B cell (primary cell): ENCODE data around the gene HADHB. TPM values are rescaled to one million over a fixed set of nuclear protein-coding genes. Genes with fewer than 3 reads are reported as not detected.

Experiments used
- ATAC-seq: fragments of 200-7000 bp; cut with Tn5 transposase; one replicate; pipeline ENCODE4 v1.10.0; 2021; ENCODE audit warnings: low read depth, mild to moderate bottlenecking, moderate number of reproducible peaks, moderate library complexity
- CTCF ChIA-PET: fragments of 350-600 bp; sonication (Branson Sonifier 250); formaldehyde crosslinking; loops from one replicate; lab custom pipeline; 2021; ENCODE audit warnings: antibody characterized with exemption, inconsistent platforms; lab: Charles Lee
- POLR2A ChIA-PET: fragments of 350-600 bp; sonication (Branson Sonifier 250); formaldehyde crosslinking; loops from one replicate; lab custom pipeline; 2021; ENCODE audit warnings: antibody characterized with exemption; lab: Charles Lee
- DNase-seq: peaks from one replicate; pipeline ENCODE4 v3.0.0; 2013
- H2AFZ ChIP-seq: 2 replicates; pipeline ENCODE4 v1.6.1; 2012; ENCODE audit warnings: mild to moderate bottlenecking, low read depth, low read length; ENCODE audit not compliant: insufficient read depth, poor library complexity, severe bottlenecking
- H3K27ac ChIP-seq, 2 donors: 1 replicate in 1 of 2; 2 replicates in 1 of 2; pipeline ENCODE4 v1.5.1; 2012 to 2013; ENCODE audit warnings: low read length in 2 of 2, mild to moderate bottlenecking in 2 of 2, moderate library complexity in 1 of 2
- H3K27me3 ChIP-seq, 4 experiments: fragments of 200-600 bp in 1 of 4; sonication (generic) in 1 of 4; replicated peaks in 1 of 4; 1 replicate in 2 of 4; 2 replicates in 2 of 4; pipeline versions ENCODE4 v1.6.1 to v1.7.0; 2013 to 2016; ENCODE audit warnings: low read length in 3 of 4, mild to moderate bottlenecking in 2 of 4, mixed read lengths in 1 of 4, moderate library complexity in 1 of 4; ENCODE audit not compliant: insufficient read depth in 4 of 4, control insufficient read depth in 3 of 4; ENCODE audit errors: control extremely low read depth in 1 of 4
- H3K36me3 ChIP-seq, 2 experiments: replicated peaks in 1 of 2; 1 replicate in 1 of 2; 2 replicates in 1 of 2; pipeline versions ENCODE4 v1.6.1 to v1.7.1; 2013; ENCODE audit warnings: low read length in 1 of 2; ENCODE audit not compliant: insufficient read depth in 2 of 2, control insufficient read depth in 1 of 2; ENCODE audit errors: control extremely low read depth in 1 of 2, extremely low read depth in 1 of 2
- H3K4me1 ChIP-seq, 2 donors: fragments of 200-600 bp in 1 of 2; sonication (generic) in 1 of 2; 1 replicate in 1 of 2; 2 replicates in 1 of 2; pipeline versions ENCODE4 v1.5.1 to v1.6.1; 2013 to 2017; ENCODE audit warnings: low read length in 2 of 2; ENCODE audit not compliant: control insufficient read depth in 2 of 2, insufficient read depth in 2 of 2
- H3K4me2 ChIP-seq: replicated peaks from 2 replicates; pipeline ENCODE3; 2012; ENCODE audit warnings: mild to moderate bottlenecking, low read depth, low read length; ENCODE audit not compliant: poor library complexity, severe bottlenecking
- H3K4me3 ChIP-seq, 5 experiments: fragments of 200-600 bp in 1 of 5; sonication (generic) in 1 of 5; 1 replicate in 3 of 5; 2 replicates in 2 of 5; pipeline versions ENCODE4 v1.5.1 to v1.7.0; 2011 to 2016; ENCODE audit warnings: low read length in 4 of 5, mild to moderate bottlenecking in 4 of 5, low read depth in 2 of 5, control low read depth in 1 of 5, moderate library complexity in 1 of 5; ENCODE audit not compliant: insufficient read depth in 1 of 5; ENCODE audit errors: control extremely low read depth in 1 of 5, extremely low read depth in 1 of 5
- H3K79me2 ChIP-seq: fragments of 200-600 bp; sonication (generic); one replicate; pipeline ENCODE4 v1.6.0; 2016; ENCODE audit warnings: low read length; ENCODE audit not compliant: control insufficient read depth, insufficient read depth
- H3K9ac ChIP-seq: fragments of 200-600 bp; sonication (generic); 2 replicates; pipeline ENCODE4 v1.6.1; 2017; ENCODE audit warnings: mild to moderate bottlenecking, low read length, moderate library complexity
- H3K9me3 ChIP-seq, 3 donors: one replicate each; pipeline versions ENCODE4 v1.6.1 to v1.7.1; 2013; ENCODE audit warnings: low read length in 2 of 3; ENCODE audit not compliant: control insufficient read depth in 2 of 3, insufficient read depth in 1 of 3; ENCODE audit errors: control extremely low read depth in 1 of 3
- H4K20me1 ChIP-seq: 2 replicates; pipeline ENCODE4 v1.6.0; 2012; ENCODE audit warnings: mild to moderate bottlenecking, low read length; ENCODE audit not compliant: insufficient read depth, control insufficient read depth, poor library complexity, severe bottlenecking
- H3K27ac Mint-ChIP-seq: one replicate; pipeline ENCODE4 v1.8.0; 2021; ENCODE audit warnings: mixed read lengths
- H3K27me3 Mint-ChIP-seq: one replicate; pipeline ENCODE4 v1.8.0; 2021; ENCODE audit warnings: mixed read lengths
- H3K4me1 Mint-ChIP-seq: one replicate; pipeline ENCODE4 v1.8.0; 2021; ENCODE audit warnings: mixed read lengths
- H3K4me3 Mint-ChIP-seq: one replicate; pipeline ENCODE4 v1.8.0; 2021; ENCODE audit warnings: mixed read lengths
- H3K9me3 Mint-ChIP-seq: one replicate; pipeline ENCODE4 v1.8.0; 2022; ENCODE audit warnings: mixed read lengths; ENCODE audit not compliant: insufficient read depth
- CTCF ChIP-seq: fragments of 200-600 bp; IDR thresholded peaks from one replicate; pipeline ENCODE4 v1.8.0; 2022; ENCODE audit warnings: antibody characterized with exemption, mild to moderate bottlenecking
- EZH2 ChIP-seq: IDR thresholded peaks from 2 replicates; pipeline ENCODE4 v1.6.1; 2012; ENCODE audit warnings: borderline replicate concordance, low read depth, mild to moderate bottlenecking, moderate library complexity, low read length; ENCODE audit not compliant: insufficient read depth, poor library complexity, severe bottlenecking
- WGBS: methylation state at CpG from one replicate; pipeline ENCODE4 v1.1.5; 2013; ENCODE audit warnings: missing lambda C conversion rate; ENCODE audit not compliant: insufficient coverage; 5-methylcytosine and 5-hydroxymethylcytosine counted together
- intact Hi-C: fragments of 100-400 bp; cut with micrococcal nuclease; formaldehyde crosslinking; loops from one replicate; pipeline ENCODE4 v1.10.0; 2022
- polyA plus RNA-seq: library from polyadenylated mRNA; depleted of rRNA; stranded (reverse); fragments of >200 nt; gene quantifications from 2 replicates; pipeline ENCODE4 v1.2.3, GENCODE V29; 2012
- total RNA-seq, 2 donors: library from RNA; stranded (reverse); fragments of 120-200 nt in 1 of 2; gene quantifications; 1 replicate in 1 of 2; 2 replicates in 1 of 2; pipeline versions ENCODE4 v1.2.3 to v1.2.4, GENCODE V29; 2013 to 2022

Gene HADHB
- total and polyA plus RNA-seq, 2 donors (not counting 1 experiment from before 2014, with no cell fraction given), result 40.6 to 64.2 TPM

DNA sequence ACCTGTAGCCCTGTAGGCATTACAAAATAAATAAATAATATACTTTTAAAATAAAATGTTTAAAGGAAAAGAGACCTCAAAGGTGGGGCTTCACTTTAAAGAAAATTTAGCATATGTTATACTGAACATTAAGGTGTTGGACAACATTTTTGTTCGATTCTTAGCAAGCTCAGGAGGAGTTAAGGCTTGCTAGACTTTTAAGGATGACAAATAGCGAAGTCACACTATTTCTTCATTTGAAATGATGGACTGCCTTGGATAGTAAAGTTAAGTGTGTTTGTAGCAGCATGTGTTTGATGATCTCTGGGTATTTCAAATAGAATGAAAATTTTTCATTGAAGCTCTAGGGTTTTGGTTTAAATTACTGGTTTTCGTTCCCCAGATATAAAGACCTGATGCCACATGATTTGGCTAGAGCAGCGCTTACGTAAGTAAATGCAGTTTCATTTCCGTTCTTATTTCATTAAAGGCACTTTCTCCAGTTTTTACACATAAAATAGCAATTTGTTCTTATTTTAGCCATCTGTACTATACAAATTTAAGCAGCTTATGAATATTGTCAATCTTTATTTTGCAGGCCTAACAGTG is 24.9 kb downstream of the HADHB start:
- TF ChIP-seq EZH2 (no peak), CTCF (no peak)
- H3K9me3 ChIP-seq, result no peaks in the 10 kb centered on the region
- WGBS, result 83% methylated on average over 1 of the region's 6 CpGs
- no peak overlapping the region for H3K4me2 ChIP-seq
- Mint-ChIP-seq H3K9me3 (no peaks in the 10 kb centered on the region), H3K4me1 (peaks cover 19% of the 10 kb centered on the region), H3K27me3 (no peaks in the 10 kb centered on the region), H3K4me3 (peak overlapping the region; percentile 41), H3K27ac (peak overlapping the region; percentile 21)
- H3K79me2 ChIP-seq, result no peaks in the 10 kb centered on the region
- H3K9ac ChIP-seq, result no peak overlapping the region
- no peak overlapping the region for H3K4me3 ChIP-seq
- peaks cover 3 to 19% of the 10 kb centered on the region in 2 experiments for H3K36me3 ChIP-seq
- H3K27me3 ChIP-seq, result no peaks in the 10 kb centered on the region
- DNase-seq (peak; percentile 44), ATAC-seq (peak; percentile 28)
- no peak overlapping the region for H2AFZ ChIP-seq
- CTCF ChIA-PET, result interaction anchor here (0.7 kb wide), 1 partner anchor 673 kb away, joined by 6 read pairs; no protein-coding TSS in a partner anchor
- no peaks in the 10 kb centered on the region for H4K20me1 ChIP-seq
- no peak overlapping the region for H3K27ac ChIP-seq
- POLR2A ChIA-PET, result no interaction called here
- H3K4me1 ChIP-seq, result peaks cover 0 to 11% of the 10 kb centered on the region in 2 donors
- intact Hi-C loops, result no loop called here

DNA sequence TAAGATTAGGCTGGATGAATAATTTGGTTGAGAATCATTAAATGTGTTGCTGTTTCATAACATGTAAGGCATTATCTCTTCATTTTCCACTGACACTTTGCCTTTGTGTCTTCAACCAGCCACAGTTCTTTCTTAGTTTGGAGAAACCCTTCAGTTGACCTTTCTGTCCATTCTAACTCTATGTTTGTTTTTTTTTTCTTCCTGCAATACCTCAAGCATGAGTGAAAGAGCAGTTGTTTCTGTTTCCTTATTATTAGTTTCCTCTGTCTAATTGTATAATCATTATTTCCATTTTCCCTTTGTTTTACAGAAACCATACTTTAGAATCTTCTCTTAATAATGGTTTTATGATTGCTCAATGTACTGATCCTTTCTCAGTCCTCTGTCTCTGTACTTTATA is 25.6 kb downstream of the HADHB start:
- intact Hi-C loops, result no loop called here
- H3K4me2 ChIP-seq, result no peak overlapping the region
- H3K27me3 Mint-ChIP-seq, result no peaks in the 10 kb centered on the region

More for the DNA sequence above, 25.6 kb downstream of the HADHB start:
- H3K4me1 ChIP-seq, result peaks cover 0 to 11% of the 10 kb centered on the region in 2 donors
- CTCF ChIA-PET, result no interaction called here
- POLR2A ChIA-PET, result no interaction called here
- H3K4me3 ChIP-seq, result no peak overlapping the region
- no peaks in the 10 kb centered on the region for H3K27me3 ChIP-seq
- peak overlapping the region; percentile 41 for H3K4me3 Mint-ChIP-seq
- H3K27ac Mint-ChIP-seq, result peak overlapping the region; percentile 38
- ATAC-seq (no peak), DNase-seq (no peak)
- H3K79me2 ChIP-seq, result no peaks in the 10 kb centered on the region
- H4K20me1 ChIP-seq, result no peaks in the 10 kb centered on the region
- no peak overlapping the region for H3K9ac ChIP-seq
- H3K9me3 Mint-ChIP-seq, result no peaks in the 10 kb centered on the region
- no peak overlapping the region for H3K27ac ChIP-seq
- no peaks in the 10 kb centered on the region for H3K9me3 ChIP-seq
- H2AFZ ChIP-seq, result no peak overlapping the region
- TF ChIP-seq EZH2 (no peak), CTCF (no peak)
- H3K4me1 Mint-ChIP-seq, result peaks cover 19% of the 10 kb centered on the region
- peaks cover 3 to 22% of the 10 kb centered on the region in 2 experiments for H3K36me3 ChIP-seq
